HEK293 (cell line): ENCODE data around the gene LPCAT1.

Source experiments
- CTCF ChIA-PET: fragments of 350-600 bp; formaldehyde crosslinking; extraction: SDS; loops from one replicate; lab custom pipeline; 2021; ENCODE audit warnings: antibody characterized with exemption; lab: Yijun Ruan, JAX
- POLR2A ChIA-PET: fragments of 300-600 bp; formaldehyde crosslinking; extraction: SDS; loops from one replicate; lab custom pipeline; 2020; ENCODE audit warnings: antibody characterized with exemption, inconsistent platforms; lab: Yijun Ruan, JAX
- H3K27ac ChIP-seq: fragments of 200-500 bp; sonication (Bioruptor generic); 2 replicates; pipeline ENCODE4 v1.5.1; 2014; ENCODE audit warnings: low read depth, low read length, control low read depth, inconsistent platforms; ENCODE audit errors: extremely low read depth
- H3K36me3 ChIP-seq, 2 experiments: fragments of 200-500 bp in 1 of 2; sonication (Bioruptor generic) in 1 of 2; 1 replicate in 1 of 2; 2 replicates in 1 of 2; pipeline ENCODE4 v1.5.1; 2014 to 2017; ENCODE audit warnings: inconsistent platforms in 2 of 2, low read length in 2 of 2; ENCODE audit not compliant: control insufficient read depth in 2 of 2, insufficient read depth in 1 of 2
- H3K4me1 ChIP-seq: fragments of 200-500 bp; sonication (Bioruptor generic); 2 replicates; pipeline ENCODE4 v1.5.1; 2014; ENCODE audit warnings: mild to moderate bottlenecking, low read length, inconsistent platforms; ENCODE audit not compliant: control insufficient read depth, insufficient read depth
- H3K4me3 ChIP-seq: 2 replicates; pipeline ENCODE4 v1.5.1; 2011; ENCODE audit warnings: low read depth, mild to moderate bottlenecking, control low read depth, low read length, moderate library complexity
- H3K9me3 ChIP-seq: fragments of 200-500 bp; sonication (Bioruptor generic); 2 replicates; pipeline ENCODE4 v1.5.1; 2014; ENCODE audit warnings: low read depth, low read length, inconsistent platforms; ENCODE audit not compliant: control insufficient read depth, insufficient read depth
- KLF7 ChIP-seq: fragments of 450-650 bp; formaldehyde crosslinking; IDR thresholded peaks from 2 replicates; pipeline ENCODE4 v1.5.1; 2016; ENCODE audit warnings: missing biosample characterization, missing genetic modification characterization, borderline replicate concordance
- KLF9 ChIP-seq: fragments of 450-650 bp; formaldehyde crosslinking; IDR thresholded peaks from 2 replicates; pipeline ENCODE4 v1.5.1; 2016; ENCODE audit warnings: missing biosample characterization, missing genetic modification characterization, low read depth
- OVOL3 ChIP-seq: fragments of 450-650 bp; formaldehyde crosslinking; IDR thresholded peaks from 2 replicates; pipeline ENCODE4 v1.5.1; 2016; ENCODE audit warnings: missing biosample characterization, missing genetic modification characterization
- RBAK ChIP-seq: fragments of 450-650 bp; formaldehyde crosslinking; IDR thresholded peaks from 2 replicates; pipeline ENCODE4 v1.5.1; 2016; ENCODE audit warnings: missing biosample characterization, missing genetic modification characterization
- REPIN1 ChIP-seq: fragments of 450-650 bp; formaldehyde crosslinking; IDR thresholded peaks from 2 replicates; pipeline ENCODE4 v1.5.1; 2017; ENCODE audit warnings: missing biosample characterization, missing genetic modification characterization, low read depth
- ZBTB17 ChIP-seq: fragments of 450-650 bp; formaldehyde crosslinking; IDR thresholded peaks from 2 replicates; pipeline ENCODE4 v1.5.1; 2016; ENCODE audit warnings: missing biosample characterization, missing genetic modification characterization
- ZBTB21 ChIP-seq: fragments of 450-650 bp; formaldehyde crosslinking; IDR thresholded peaks from 2 replicates; pipeline ENCODE4 v1.5.1; 2017; ENCODE audit warnings: missing biosample characterization, missing genetic modification characterization
- ZNF114 ChIP-seq: fragments of 450-650 bp; formaldehyde crosslinking; IDR thresholded peaks from 2 replicates; pipeline ENCODE4 v1.5.0; 2017; ENCODE audit warnings: missing biosample characterization, missing genetic modification characterization
- ZNF146 ChIP-seq: fragments of 450-650 bp; formaldehyde crosslinking; IDR thresholded peaks from 2 replicates; pipeline ENCODE4 v1.5.1; 2016; ENCODE audit warnings: missing biosample characterization, missing genetic modification characterization
- ZNF184 ChIP-seq: fragments of 450-650 bp; IDR thresholded peaks from 2 replicates; pipeline ENCODE4 v1.5.1; 2018; ENCODE audit warnings: missing biosample characterization, mild to moderate bottlenecking, missing genetic modification characterization
- ZNF221 ChIP-seq: fragments of 450-650 bp; formaldehyde crosslinking; IDR thresholded peaks from 2 replicates; pipeline ENCODE4 v1.5.1; 2017; ENCODE audit warnings: missing biosample characterization, missing genetic modification characterization, borderline replicate concordance
- ZNF239 ChIP-seq: fragments of 450-650 bp; formaldehyde crosslinking; IDR thresholded peaks from 2 replicates; pipeline ENCODE4 v1.5.1; 2016; ENCODE audit warnings: missing biosample characterization, missing genetic modification characterization
- ZNF274 ChIP-seq, 2 experiments: fragments of 200-500 bp in 1 of 2; fragments of 450-650 bp in 1 of 2; sonication (Bioruptor generic) in 1 of 2; formaldehyde crosslinking in 1 of 2; IDR thresholded peaks; 2 replicates each; pipeline versions ENCODE4 v1.5.1 to v1.6.1; 2014 to 2016; ENCODE audit warnings: borderline replicate concordance in 1 of 2, inconsistent platforms in 1 of 2, low read length in 1 of 2, missing biosample characterization in 1 of 2, missing genetic modification characterization in 1 of 2
- ZNF292 ChIP-seq: fragments of 450-650 bp; formaldehyde crosslinking; IDR thresholded peaks from 2 replicates; pipeline ENCODE4 v1.5.1; 2016; ENCODE audit warnings: low read depth, missing biosample characterization, missing genetic modification characterization, borderline replicate concordance
- ZNF366 ChIP-seq: fragments of 450-650 bp; formaldehyde crosslinking; conservative IDR thresholded peaks from 2 replicates; pipeline ENCODE4 v1.5.1; 2016; ENCODE audit warnings: missing biosample characterization, missing genetic modification characterization
- ZNF473 ChIP-seq: fragments of 450-650 bp; formaldehyde crosslinking; IDR thresholded peaks from 2 replicates; pipeline ENCODE4 v1.5.1; 2017; ENCODE audit warnings: missing biosample characterization, missing genetic modification characterization
- ZNF521 ChIP-seq: fragments of 450-650 bp; formaldehyde crosslinking; IDR thresholded peaks from 2 replicates; pipeline ENCODE4 v1.5.1; 2017; ENCODE audit warnings: missing biosample characterization, mild to moderate bottlenecking, missing genetic modification characterization
- ZNF548 ChIP-seq: fragments of 450-650 bp; formaldehyde crosslinking; IDR thresholded peaks from 2 replicates; pipeline ENCODE4 v1.5.1; 2016; ENCODE audit warnings: missing biosample characterization, missing genetic modification characterization
- ZNF621 ChIP-seq: fragments of 450-650 bp; formaldehyde crosslinking; IDR thresholded peaks from 2 replicates; pipeline ENCODE4 v1.5.1; 2017; ENCODE audit warnings: missing biosample characterization, missing genetic modification characterization
- ZNF843 ChIP-seq: fragments of 450-650 bp; formaldehyde crosslinking; IDR thresholded peaks from 2 replicates; pipeline ENCODE4 v1.5.1; 2016; ENCODE audit warnings: missing biosample characterization, missing genetic modification characterization
- ZSCAN23 ChIP-seq: fragments of 450-650 bp; formaldehyde crosslinking; IDR thresholded peaks from 2 replicates; pipeline ENCODE4 v1.5.1; 2016; ENCODE audit warnings: missing biosample characterization, missing genetic modification characterization
- TF ChIP-seq, protein P1 (sequence below): fragments of 450-650 bp; formaldehyde crosslinking; IDR thresholded peaks from 2 replicates; pipeline ENCODE4 v1.5.1; 2017; ENCODE audit warnings: missing biosample characterization, missing genetic modification characterization
- TF ChIP-seq, protein P2 (sequence below): fragments of 450-650 bp; formaldehyde crosslinking; IDR thresholded peaks from 2 replicates; pipeline ENCODE4 v1.5.1; 2016; ENCODE audit warnings: missing biosample characterization, missing genetic modification characterization

The LPCAT1 gene

DNA sequence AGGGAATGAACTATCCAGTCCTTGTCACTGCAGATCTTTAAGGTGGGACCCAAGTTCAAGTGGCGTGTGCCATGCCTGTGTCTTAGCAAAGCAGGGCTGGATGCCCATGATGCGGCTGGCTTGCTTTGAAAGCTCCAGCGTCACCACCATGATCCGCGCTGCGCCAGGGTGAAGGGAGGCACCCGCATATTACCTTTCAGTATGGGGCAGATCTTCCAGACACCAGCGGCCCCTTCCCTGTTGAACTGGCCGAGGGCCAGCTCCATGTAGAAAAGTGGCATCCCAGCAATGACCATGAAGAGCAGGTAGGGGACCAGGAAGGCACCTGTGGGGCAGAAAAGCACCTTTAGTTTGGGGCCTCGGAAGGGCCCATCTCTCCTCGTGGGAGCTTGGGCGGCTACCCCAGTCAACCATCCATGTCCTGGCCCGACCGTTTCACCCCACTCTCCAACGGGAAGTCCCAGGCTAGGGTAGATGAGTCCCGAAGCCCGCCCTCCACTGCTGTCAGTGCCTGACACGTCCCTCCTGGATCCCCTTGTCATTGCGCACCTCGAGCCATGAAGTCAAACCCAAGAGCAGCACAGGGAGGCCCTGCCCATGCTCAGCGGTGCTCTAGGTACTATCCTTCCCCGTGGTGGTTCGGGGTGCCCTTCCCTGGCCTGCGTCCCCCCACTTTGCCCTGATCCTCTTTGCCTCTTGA is 82.4 kb downstream of the LPCAT1 start (continued):
- TF ChIP-seq, protein P1, sequence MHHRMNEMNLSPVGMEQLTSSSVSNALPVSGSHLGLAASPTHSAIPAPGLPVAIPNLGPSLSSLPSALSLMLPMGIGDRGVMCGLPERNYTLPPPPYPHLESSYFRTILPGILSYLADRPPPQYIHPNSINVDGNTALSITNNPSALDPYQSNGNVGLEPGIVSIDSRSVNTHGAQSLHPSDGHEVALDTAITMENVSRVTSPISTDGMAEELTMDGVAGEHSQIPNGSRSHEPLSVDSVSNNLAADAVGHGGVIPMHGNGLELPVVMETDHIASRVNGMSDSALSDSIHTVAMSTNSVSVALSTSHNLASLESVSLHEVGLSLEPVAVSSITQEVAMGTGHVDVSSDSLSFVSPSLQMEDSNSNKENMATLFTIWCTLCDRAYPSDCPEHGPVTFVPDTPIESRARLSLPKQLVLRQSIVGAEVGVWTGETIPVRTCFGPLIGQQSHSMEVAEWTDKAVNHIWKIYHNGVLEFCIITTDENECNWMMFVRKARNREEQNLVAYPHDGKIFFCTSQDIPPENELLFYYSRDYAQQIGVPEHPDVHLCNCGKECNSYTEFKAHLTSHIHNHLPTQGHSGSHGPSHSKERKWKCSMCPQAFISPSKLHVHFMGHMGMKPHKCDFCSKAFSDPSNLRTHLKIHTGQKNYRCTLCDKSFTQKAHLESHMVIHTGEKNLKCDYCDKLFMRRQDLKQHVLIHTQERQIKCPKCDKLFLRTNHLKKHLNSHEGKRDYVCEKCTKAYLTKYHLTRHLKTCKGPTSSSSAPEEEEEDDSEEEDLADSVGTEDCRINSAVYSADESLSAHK (tag by site-specific recombination): no peak
- TF ChIP-seq KLF9 (tag by site-specific recombination) (no peak), ZNF621 (tag by site-specific recombination) (no peak), RBAK (tag by site-specific recombination) (no peak)

DNA sequence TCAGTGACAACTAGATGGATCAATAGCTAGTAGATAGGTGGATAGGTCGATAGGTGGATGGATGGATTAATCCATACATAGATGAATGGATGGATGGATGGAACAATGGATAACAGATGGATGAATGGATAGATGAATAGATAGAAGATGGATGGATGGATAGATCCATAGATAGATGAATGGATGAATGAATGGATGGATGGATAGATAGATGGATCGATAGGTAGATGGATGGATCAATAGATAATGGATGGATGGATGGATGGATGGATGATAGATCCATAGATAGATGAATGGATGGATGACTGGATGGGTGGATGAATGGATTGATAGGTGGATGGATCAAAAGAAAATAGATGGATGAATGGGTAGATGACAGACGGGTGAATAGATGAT is 83.7 kb downstream of the LPCAT1 start:
- no peak overlapping the region for H3K4me3 ChIP-seq
- H3K27ac ChIP-seq: no peak overlapping the region
- H3K36me3 ChIP-seq: peaks cover 0 to 11% of the 10 kb centered on the region in 2 experiments; a peak in 1 of 3 replicates
- CTCF ChIA-PET: no interaction called here
- no peaks in the 10 kb centered on the region for H3K9me3 ChIP-seq
- POLR2A ChIA-PET: no interaction called here
- no peak for TF ChIP-seq ZNF114 (tag by site-specific recombination)
- no peak for TF ChIP-seq ZNF292
- TF ChIP-seq ZNF239: no peak
- TF ChIP-seq OVOL3 (tag by site-specific recombination): no peak
- no peak for TF ChIP-seq ZNF146 (tag by site-specific recombination)
- TF ChIP-seq ZSCAN23 (tag by site-specific recombination): no peak
- no peak for TF ChIP-seq ZBTB21 (tag by site-specific recombination)
- no peak for TF ChIP-seq ZNF521 (tag by site-specific recombination)
- TF ChIP-seq ZNF366 (tag by site-specific recombination): peak; percentile 92
- no peak for TF ChIP-seq REPIN1 (tag by site-specific recombination)
- no peak for TF ChIP-seq ZNF274 (IDR thresholded peaks at IDR 0.05; ENCODE audit: low read length)
- TF ChIP-seq ZNF274 (tag by site-specific recombination; IDR thresholded peaks at IDR 0.05; ENCODE audit: borderline replicate concordance): no peak
- no peak for TF ChIP-seq KLF7 (tag by site-specific recombination)
- TF ChIP-seq, protein P2, sequence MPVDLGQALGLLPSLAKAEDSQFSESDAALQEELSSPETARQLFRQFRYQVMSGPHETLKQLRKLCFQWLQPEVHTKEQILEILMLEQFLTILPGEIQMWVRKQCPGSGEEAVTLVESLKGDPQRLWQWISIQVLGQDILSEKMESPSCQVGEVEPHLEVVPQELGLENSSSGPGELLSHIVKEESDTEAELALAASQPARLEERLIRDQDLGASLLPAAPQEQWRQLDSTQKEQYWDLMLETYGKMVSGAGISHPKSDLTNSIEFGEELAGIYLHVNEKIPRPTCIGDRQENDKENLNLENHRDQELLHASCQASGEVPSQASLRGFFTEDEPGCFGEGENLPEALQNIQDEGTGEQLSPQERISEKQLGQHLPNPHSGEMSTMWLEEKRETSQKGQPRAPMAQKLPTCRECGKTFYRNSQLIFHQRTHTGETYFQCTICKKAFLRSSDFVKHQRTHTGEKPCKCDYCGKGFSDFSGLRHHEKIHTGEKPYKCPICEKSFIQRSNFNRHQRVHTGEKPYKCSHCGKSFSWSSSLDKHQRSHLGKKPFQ (tag by site-specific recombination): no peak
- peak; percentile 93 for TF ChIP-seq ZBTB17 (tag by site-specific recombination)
- peaks cover 3% of the 10 kb centered on the region; the same call in 1 of the 2 replicates for H3K4me1 ChIP-seq

DNA sequence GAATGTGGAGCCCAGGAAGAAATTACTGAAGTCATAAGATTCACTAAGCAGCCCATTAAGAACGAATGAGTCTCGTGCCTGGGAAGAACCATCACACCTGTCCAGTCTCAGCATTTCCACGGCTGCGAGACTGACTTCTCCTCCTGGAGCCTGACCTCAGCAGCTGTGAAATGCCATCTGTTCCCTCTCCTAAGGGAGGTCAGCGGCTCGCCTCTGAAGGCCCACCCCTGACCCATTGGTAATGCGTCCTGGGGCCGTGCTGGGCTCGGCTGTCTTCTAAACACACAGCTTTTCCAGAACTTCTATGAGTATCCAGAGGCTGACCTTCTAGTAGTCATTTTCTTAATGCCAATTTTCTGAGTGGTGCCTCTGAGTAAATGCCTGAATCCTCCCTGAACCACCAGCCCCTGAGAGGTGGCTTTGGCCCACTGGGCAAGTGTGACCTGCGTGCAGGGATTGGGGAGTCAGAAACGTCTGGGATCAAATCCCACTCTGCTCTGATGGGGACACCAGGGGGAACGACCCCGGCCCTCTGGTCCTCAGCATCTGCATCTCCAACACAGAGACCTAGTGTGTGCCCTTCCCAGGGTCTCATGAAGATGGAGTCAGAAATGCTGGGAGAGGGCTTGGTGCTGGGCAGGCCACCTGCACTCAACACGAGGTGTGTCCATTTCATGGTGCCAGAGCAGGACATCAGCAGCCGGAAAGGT is 84.2 kb downstream of the LPCAT1 start:
- POLR2A ChIA-PET: no interaction called here
- CTCF ChIA-PET: interaction anchor here (0.7 kb wide), 1 partner anchor 246 kb away, joined by 4 read pairs; no protein-coding TSS in a partner anchor
- Histone ChIP-seq H3K9me3 (no peaks in the 10 kb centered on the region), H3K4me3 (no peak overlapping the region), H3K27ac (no peak overlapping the region), H3K4me1 (no peaks in the 10 kb centered on the region), H3K36me3 (peaks cover 0 to 11% of the 10 kb centered on the region in 2 experiments; a peak in 1 of 3 replicates)
- TF ChIP-seq ZNF473 (tag by site-specific recombination) (no peak), ZNF843 (tag by site-specific recombination) (no peak), ZNF184 (tag by site-specific recombination) (no peak), ZNF221 (tag by site-specific recombination) (no peak), ZNF548 (no peak)
